ENCODE results near the gene MUC3A. TPM values are rescaled to one million over a fixed set of nuclear protein-coding genes. Genes with fewer than 3 reads are reported as not detected.

The MUC3A gene
- total RNA-seq, 2 donors from 2014 or later = 0.49 TPM; not detected in 1

DNA sequence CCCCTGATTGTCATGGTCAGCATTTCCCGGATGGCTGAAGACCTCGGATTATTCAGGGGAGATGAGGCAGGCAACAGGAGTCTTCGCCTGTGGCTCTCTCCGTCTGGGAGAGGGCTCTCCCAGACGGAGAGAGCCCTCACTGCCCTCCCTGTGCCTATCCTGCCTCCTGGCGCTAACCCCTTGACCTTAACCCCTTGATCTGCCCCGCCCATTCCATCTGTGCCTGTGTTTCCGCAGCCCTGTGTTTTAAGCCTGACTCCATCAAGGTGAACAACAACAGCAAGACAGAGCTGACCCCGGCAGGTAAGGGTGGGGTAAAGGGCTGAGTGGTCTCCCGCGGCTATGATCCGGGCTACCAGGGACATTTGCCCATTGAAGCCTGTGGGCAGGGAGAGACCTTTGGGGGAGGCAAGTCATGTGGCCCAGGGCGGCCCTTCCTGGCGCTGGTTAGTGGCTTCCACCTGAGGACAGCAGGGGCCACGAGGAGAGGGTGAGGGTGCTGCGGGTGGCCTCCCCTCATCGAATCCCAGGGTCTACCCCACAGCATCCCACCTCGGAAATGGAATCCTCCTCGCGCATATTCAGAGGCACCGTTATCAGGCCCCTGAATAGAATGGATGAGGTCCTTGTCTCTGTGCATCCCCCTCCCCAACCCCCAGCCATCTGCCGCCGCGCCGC lies 15.8 kb downstream of the MUC3A start:
- Histone ChIP-seq H3K27me3 (replicated peaks; ENCODE audit: insufficient read depth) (peaks cover 22% of the 10 kb centered on the region), H3K4me3 (peak overlapping the region; percentile 61), H3K4me1 (ENCODE audit: control insufficient read depth in 1 of 2, low read depth in 2 of 2) (peaks cover 13 to 15% of the 10 kb centered on the region in 2 donors), H3K27ac (no peak overlapping the region), H3K36me3 (no peaks in the 10 kb centered on the region), H3K9me3 (no peaks in the 10 kb centered on the region)
- DNase-seq (ENCODE audit: low spot score) (no peak), ATAC-seq (ENCODE audit: insufficient number of reproducible peaks, low FRiP score, low read depth) (no peak)
- TF ChIP-seq, protein P1, sequence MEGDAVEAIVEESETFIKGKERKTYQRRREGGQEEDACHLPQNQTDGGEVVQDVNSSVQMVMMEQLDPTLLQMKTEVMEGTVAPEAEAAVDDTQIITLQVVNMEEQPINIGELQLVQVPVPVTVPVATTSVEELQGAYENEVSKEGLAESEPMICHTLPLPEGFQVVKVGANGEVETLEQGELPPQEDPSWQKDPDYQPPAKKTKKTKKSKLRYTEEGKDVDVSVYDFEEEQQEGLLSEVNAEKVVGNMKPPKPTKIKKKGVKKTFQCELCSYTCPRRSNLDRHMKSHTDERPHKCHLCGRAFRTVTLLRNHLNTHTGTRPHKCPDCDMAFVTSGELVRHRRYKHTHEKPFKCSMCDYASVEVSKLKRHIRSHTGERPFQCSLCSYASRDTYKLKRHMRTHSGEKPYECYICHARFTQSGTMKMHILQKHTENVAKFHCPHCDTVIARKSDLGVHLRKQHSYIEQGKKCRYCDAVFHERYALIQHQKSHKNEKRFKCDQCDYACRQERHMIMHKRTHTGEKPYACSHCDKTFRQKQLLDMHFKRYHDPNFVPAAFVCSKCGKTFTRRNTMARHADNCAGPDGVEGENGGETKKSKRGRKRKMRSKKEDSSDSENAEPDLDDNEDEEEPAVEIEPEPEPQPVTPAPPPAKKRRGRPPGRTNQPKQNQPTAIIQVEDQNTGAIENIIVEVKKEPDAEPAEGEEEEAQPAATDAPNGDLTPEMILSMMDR (IDR thresholded peaks at IDR 0.05) = no peak

DNA sequence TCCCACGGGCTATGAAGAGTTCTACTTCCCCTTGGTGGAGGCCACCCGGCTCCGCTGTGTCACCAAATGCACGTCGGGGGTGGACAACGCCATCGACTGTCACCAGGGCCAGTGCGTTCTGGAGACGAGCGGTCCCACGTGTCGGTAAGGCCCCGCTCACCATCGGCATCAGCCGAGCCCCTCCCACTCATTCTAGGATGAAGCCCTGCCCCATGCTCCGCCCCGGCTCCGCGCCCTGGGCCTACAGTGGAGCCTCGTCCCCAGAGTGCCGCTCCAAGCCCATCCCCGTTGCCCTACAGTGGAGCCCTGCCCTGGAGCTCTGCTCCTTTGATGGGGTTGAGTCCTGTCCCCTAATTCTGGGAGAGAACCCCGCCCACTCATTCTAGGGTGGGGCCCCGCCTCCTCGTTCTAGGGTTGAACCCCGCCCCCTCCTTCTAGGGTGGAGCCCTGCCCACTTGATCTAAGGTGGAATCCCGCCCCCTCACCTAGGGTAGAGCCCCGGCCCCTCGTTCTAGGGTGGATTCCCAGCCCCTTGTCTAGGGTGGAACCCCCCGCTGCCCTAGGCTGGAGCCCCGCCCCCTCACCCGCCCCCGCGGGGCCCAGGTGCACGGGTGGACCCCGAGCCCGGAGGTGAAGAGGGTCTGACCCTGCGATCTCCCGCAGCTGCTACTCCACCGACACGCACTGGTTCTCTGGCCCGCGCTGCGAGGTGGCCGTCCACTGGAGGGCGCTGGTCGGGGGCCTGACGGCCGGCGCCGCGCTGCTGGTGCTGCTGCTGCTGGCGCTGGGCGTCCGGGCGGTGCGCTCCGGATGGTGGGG lies 16.6 kb downstream of the MUC3A start:
- DNase-seq (ENCODE audit: low spot score) = no peak
- no peak for ATAC-seq (ENCODE audit: insufficient number of reproducible peaks, low FRiP score, low read depth)
- peak overlapping the region; percentile 61 for H3K4me3 ChIP-seq
- TF ChIP-seq, protein P1 (IDR thresholded peaks at IDR 0.05) = peak; percentile 57
- peaks cover 13 to 15% of the 10 kb centered on the region in 2 donors for H3K4me1 ChIP-seq (ENCODE audit: control insufficient read depth in 1 of 2, low read depth in 2 of 2)
- no peaks in the 10 kb centered on the region for H3K9me3 ChIP-seq
- peaks cover 22% of the 10 kb centered on the region for H3K27me3 ChIP-seq (replicated peaks; ENCODE audit: insufficient read depth)
- no peaks in the 10 kb centered on the region for H3K36me3 ChIP-seq
- H3K27ac ChIP-seq = no peak overlapping the region

DNA sequence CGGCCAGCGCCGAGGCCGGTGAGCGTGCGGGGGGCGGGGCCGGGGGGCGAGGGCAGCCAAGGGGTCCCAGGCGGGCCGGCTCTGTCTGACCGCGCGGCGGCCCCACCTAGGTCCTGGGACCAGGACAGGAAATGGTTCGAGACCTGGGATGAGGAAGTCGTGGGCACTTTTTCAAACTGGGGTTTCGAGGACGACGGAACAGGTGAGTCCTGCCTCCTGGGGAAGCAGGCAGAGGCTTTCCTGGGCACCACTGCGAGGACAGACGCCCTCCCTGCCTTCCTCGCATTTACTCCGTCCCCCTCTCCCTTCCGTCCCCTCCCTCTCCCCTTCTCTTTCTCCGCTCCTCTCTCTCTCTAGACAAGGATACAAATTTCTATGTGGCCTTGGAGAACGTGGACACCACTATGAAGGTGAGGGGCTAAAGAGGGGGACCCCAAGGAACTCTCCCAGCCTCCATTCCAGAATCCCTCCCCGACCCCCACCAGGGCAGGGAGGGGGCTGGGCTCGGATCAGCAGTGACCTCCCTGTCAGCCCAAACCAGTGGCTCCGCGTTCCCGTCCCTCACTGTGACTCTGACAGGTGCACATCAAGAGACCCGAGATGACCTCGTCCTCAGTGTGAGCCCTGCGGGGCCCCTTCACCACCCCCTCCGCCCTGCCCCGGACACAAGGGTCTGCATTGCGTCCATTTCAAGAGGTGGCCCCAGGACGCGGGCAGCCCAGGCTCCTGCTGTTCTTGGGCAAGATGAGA lies 17.4 kb downstream of the MUC3A start:
- DNase-seq (ENCODE audit: low spot score) = no peak
- ATAC-seq (ENCODE audit: insufficient number of reproducible peaks, low FRiP score, low read depth) = no peak
- peak overlapping the region; percentile 61 for H3K4me3 ChIP-seq
- TF ChIP-seq, protein P1 (IDR thresholded peaks at IDR 0.05) = no peak
- H3K9me3 ChIP-seq = no peaks in the 10 kb centered on the region
- no peaks in the 10 kb centered on the region for H3K36me3 ChIP-seq
- peaks cover 22% of the 10 kb centered on the region for H3K27me3 ChIP-seq (replicated peaks; ENCODE audit: insufficient read depth)
- peaks cover 13 to 15% of the 10 kb centered on the region in 2 donors for H3K4me1 ChIP-seq (ENCODE audit: control insufficient read depth in 1 of 2, low read depth in 2 of 2)
- H3K27ac ChIP-seq = no peak overlapping the region

DNA sequence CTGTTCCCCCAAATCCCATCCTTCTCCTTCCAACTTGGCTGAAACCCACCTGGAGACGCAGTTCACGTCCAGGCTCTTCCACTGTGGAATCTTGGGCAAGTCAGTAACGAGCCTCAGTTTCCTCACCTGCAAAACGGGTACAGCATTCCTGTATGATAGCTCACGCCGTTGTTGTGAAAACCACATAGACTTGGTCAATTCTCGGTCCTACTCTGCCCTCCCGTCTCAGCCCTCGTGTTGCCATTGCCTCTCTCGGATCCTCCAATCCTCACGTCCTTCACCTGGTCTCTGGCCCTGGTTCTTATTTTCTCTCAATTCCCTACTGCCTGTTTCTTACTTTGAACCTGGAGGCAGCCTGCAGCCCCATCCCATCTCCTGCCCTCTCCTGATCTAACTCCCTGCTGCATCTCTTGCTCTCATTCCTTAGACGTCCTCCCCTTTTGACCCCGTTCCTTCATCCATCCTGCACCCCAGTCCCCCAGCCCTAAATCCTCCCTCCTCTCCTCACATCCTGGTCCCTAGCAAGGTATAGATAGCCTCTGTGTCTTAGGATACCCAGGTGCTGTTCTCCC lies 18.0 kb downstream of the MUC3A start:
- Histone ChIP-seq H3K27me3 (replicated peaks; ENCODE audit: insufficient read depth) (peaks cover 22% of the 10 kb centered on the region), H3K36me3 (no peaks in the 10 kb centered on the region), H3K4me3 (no peak overlapping the region), H3K9me3 (no peaks in the 10 kb centered on the region), H3K4me1 (ENCODE audit: control insufficient read depth in 1 of 2, low read depth in 2 of 2) (peaks cover 13 to 15% of the 10 kb centered on the region in 2 donors), H3K27ac (no peak overlapping the region)
- no peak for ATAC-seq (ENCODE audit: insufficient number of reproducible peaks, low FRiP score, low read depth)
- no peak for DNase-seq (ENCODE audit: low spot score)
- TF ChIP-seq, protein P1 (IDR thresholded peaks at IDR 0.05) = no peak

Data from thoracic aorta (tissue), 2 donors.